Uterus (tissue), 4 donors: ENCODE data around the gene LY6G5B. TPM values are rescaled to one million over a fixed set of nuclear protein-coding genes. Genes with fewer than 3 reads are reported as not detected.

ENCODE experiments used
- DNase-seq, 2 donors: peaks; one replicate each; pipeline ENCODE4 v3.0.0-alpha.2; 2019 to 2020
- H3K27ac ChIP-seq, 2 donors: fragments of 200-600 bp; sonication (generic); 1 replicate in 1 of 2; 2 replicates in 1 of 2; pipeline ENCODE4 v1.5.1; 2016 to 2018
- H3K27me3 ChIP-seq, 2 donors: fragments of 200-600 bp; sonication (generic); one replicate each; pipeline ENCODE4 v1.5.1; 2018 to 2019; ENCODE audit warnings: control low read depth in 1 of 2
- H3K36me3 ChIP-seq, 2 donors: fragments of 200-600 bp; sonication (generic); one replicate each; pipeline ENCODE4 v1.5.1; 2019; ENCODE audit warnings: control low read depth in 1 of 2
- H3K4me1 ChIP-seq, 2 donors: fragments of 200-600 bp; sonication (generic); one replicate each; pipeline ENCODE4 v1.5.1; 2018 to 2019; ENCODE audit warnings: control low read depth in 1 of 2
- H3K4me3 ChIP-seq, 2 donors: fragments of 200-600 bp; sonication (generic); 1 replicate in 1 of 2; 2 replicates in 1 of 2; pipeline ENCODE4 v1.5.1; 2018 to 2019; ENCODE audit warnings: mild to moderate bottlenecking in 1 of 2
- H3K9me3 ChIP-seq, 2 donors: fragments of 200-600 bp; sonication (generic); one replicate each; pipeline ENCODE4 v1.5.1; 2019; ENCODE audit warnings: control low read depth in 1 of 2
- POLR2A ChIP-seq, 2 donors: fragments of 450-650 bp; IDR thresholded peaks; one replicate each; pipeline ENCODE4 v1.6.1; 2016; ENCODE audit warnings: antibody characterized with exemption in 2 of 2, mild to moderate bottlenecking in 1 of 2, moderate library complexity in 1 of 2
- intact Hi-C: fragments of 100-400 bp; cut with DNase I; formaldehyde crosslinking; loops from one replicate; pipeline ENCODE4 v1.15.1; 2023; ENCODE audit warnings: low total_unique reads
- total RNA-seq, 4 donors: library from RNA; depleted of rRNA in 3 of 4; stranded (reverse); fragments of >200 nt in 3 of 4; gene quantifications; one replicate each; pipeline versions ENCODE4 v1.1.0 to v1.2.4, GENCODE V29; 2014 to 2023
- TF ChIP-seq, protein P1 (sequence below), 4 experiments: fragments of 200-600 bp in 2 of 4; fragments of 450-650 bp in 2 of 4; sonication (generic) in 2 of 4; IDR thresholded peaks; one replicate each; pipeline ENCODE4 v1.5.1; 2016 to 2019; ENCODE audit warnings: antibody characterized with exemption in 4 of 4, mild to moderate bottlenecking in 2 of 4, moderate library complexity in 1 of 4
- donor health status: DM: yes; HTN: yes; CAD: no.

Gene LY6G5B
- total RNA-seq, 4 donors from 2014 or later: 1.0 to 27.4 (median 4.3) TPM

- TF ChIP-seq POLR2A (IDR thresholded peaks at IDR 0.05): no peak
- TF ChIP-seq, protein P1, sequence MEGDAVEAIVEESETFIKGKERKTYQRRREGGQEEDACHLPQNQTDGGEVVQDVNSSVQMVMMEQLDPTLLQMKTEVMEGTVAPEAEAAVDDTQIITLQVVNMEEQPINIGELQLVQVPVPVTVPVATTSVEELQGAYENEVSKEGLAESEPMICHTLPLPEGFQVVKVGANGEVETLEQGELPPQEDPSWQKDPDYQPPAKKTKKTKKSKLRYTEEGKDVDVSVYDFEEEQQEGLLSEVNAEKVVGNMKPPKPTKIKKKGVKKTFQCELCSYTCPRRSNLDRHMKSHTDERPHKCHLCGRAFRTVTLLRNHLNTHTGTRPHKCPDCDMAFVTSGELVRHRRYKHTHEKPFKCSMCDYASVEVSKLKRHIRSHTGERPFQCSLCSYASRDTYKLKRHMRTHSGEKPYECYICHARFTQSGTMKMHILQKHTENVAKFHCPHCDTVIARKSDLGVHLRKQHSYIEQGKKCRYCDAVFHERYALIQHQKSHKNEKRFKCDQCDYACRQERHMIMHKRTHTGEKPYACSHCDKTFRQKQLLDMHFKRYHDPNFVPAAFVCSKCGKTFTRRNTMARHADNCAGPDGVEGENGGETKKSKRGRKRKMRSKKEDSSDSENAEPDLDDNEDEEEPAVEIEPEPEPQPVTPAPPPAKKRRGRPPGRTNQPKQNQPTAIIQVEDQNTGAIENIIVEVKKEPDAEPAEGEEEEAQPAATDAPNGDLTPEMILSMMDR (IDR thresholded peaks at IDR 0.05): no peak
- H3K4me1 ChIP-seq: no peaks in the 10 kb centered on the region
- H3K4me3 ChIP-seq: no peak overlapping the region
- no peak for DNase-seq
- H3K27me3 ChIP-seq: no peaks in the 10 kb centered on the region
- intact Hi-C loops: no loop called here
- no peaks in the 10 kb centered on the region for H3K9me3 ChIP-seq
- H3K36me3 ChIP-seq: no peaks in the 10 kb centered on the region
- no peak overlapping the region for H3K27ac ChIP-seq
Observed at GRCh38 chr6:31692353-31692752, 22.6 kb downstream of the LY6G5B start.

GRCh38 chr6:31692886-31693285, 23.1 kb downstream of the LY6G5B start:
- intact Hi-C loops: no loop called here
- H3K36me3 ChIP-seq: no peaks in the 10 kb centered on the region
- no peak for DNase-seq
- H3K27me3 ChIP-seq: no peaks in the 10 kb centered on the region
- no peak overlapping the region for H3K4me3 ChIP-seq
- H3K27ac ChIP-seq: no peak overlapping the region
- TF ChIP-seq, protein P1 (IDR thresholded peaks at IDR 0.05): no peak
- no peak for TF ChIP-seq POLR2A (IDR thresholded peaks at IDR 0.05)
- H3K9me3 ChIP-seq: no peaks in the 10 kb centered on the region
- H3K4me1 ChIP-seq: no peaks in the 10 kb centered on the region

- Histone ChIP-seq H3K27me3 (no peaks in the 10 kb centered on the region), H3K9me3 (no peaks in the 10 kb centered on the region), H3K4me1 (no peaks in the 10 kb centered on the region), H3K36me3 (no peaks in the 10 kb centered on the region), H3K27ac (no peak overlapping the region), H3K4me3 (no peak overlapping the region)
- intact Hi-C loops: no loop called here
- DNase-seq: no peak
- TF ChIP-seq, protein P1 (IDR thresholded peaks at IDR 0.05): no peak
- no peak for TF ChIP-seq POLR2A (IDR thresholded peaks at IDR 0.05)
Observed at GRCh38 chr6:31693535-31693934, 23.8 kb downstream of the LY6G5B start.

- no peak overlapping the region for H3K4me3 ChIP-seq
- no peak for DNase-seq
- no peaks in the 10 kb centered on the region for H3K9me3 ChIP-seq
- TF ChIP-seq, protein P1 (IDR thresholded peaks at IDR 0.05): no peak
- intact Hi-C loops: no loop called here
- no peaks in the 10 kb centered on the region for H3K27me3 ChIP-seq
- no peaks in the 10 kb centered on the region for H3K36me3 ChIP-seq
- no peak overlapping the region for H3K27ac ChIP-seq
- peaks cover 7 to 9% of the 10 kb centered on the region in 2 donors for H3K4me1 ChIP-seq
Observed at GRCh38 chr6:31697555-31697954, 27.8 kb downstream of the LY6G5B start.

DNA sequence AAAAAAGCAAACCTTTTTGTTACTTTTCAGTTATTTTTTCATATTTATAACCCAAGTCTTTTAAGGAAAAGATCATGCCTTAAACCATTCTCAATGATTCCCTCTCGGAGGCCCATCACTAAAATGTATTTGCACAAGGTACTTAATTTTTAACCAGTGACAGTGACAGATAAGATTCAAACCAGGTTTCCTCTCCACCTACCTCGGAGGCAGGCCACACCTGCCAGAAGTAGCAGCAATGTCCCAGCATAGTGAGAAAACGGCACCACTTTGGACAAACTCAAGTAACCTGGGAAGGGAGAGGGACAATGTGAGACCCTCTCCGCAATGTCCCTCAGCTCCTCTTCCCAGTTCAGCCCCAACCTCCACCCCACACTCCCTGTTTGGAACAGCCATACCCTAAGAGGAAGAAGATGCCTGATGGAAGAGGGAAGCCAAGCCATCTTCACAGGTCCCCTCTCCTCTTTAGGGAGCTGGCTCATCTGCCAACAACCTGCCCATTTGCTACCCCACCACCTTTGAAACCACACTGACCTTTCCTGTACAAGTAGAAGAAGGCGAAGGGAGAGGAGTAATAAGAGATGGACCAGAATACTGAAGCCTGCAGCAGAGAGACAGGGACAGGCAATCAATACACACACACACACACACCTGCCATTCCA, 31.1 kb downstream of the LY6G5B start:
- H3K9me3 ChIP-seq: no peaks in the 10 kb centered on the region
- intact Hi-C loops: loop anchor here (5.0 kb wide), 1 partner anchor 934 kb away; no protein-coding TSS in a partner anchor
- H3K4me1 ChIP-seq: peaks cover 7 to 9% of the 10 kb centered on the region in 2 donors
- H3K36me3 ChIP-seq: no peaks in the 10 kb centered on the region
- no peaks in the 10 kb centered on the region for H3K27me3 ChIP-seq
- no peak for TF ChIP-seq POLR2A (IDR thresholded peaks at IDR 0.05)
- TF ChIP-seq, protein P1 (IDR thresholded peaks at IDR 0.05): no peak
- DNase-seq: no peak
- H3K27ac ChIP-seq: peak overlapping the region in 1 of 2 donors; percentile 11
- no peak overlapping the region for H3K4me3 ChIP-seq
